Tibial nerve (tissue), 4 donors: ENCODE results near the gene PIGV. TPM values are rescaled to one million over a fixed set of nuclear protein-coding genes. Genes with fewer than 3 reads are reported as not detected.
"Not testable (repeated sequence)": the region's sequence is repeated elsewhere in the genome, so short reads cannot be mapped to it uniquely, and the experiment has no call there.

Experiments used
- DNase-seq, 2 donors: peaks; one replicate each; pipeline ENCODE4 v3.0.0-alpha.2; 2019; ENCODE audit warnings: low spot score in 2 of 2
- H3K27ac ChIP-seq, 4 donors: fragments of 200-600 bp; sonication (generic) in 3 of 4; one replicate each; pipeline ENCODE4 v1.5.1; 2017 to 2019; ENCODE audit warnings: mild to moderate bottlenecking in 1 of 4
- H3K27me3 ChIP-seq, 2 donors: fragments of 200-600 bp; sonication (generic) in 1 of 2; one replicate each; pipeline versions ENCODE4 v1.5.1 to v1.6.0; 2017 to 2019
- H3K36me3 ChIP-seq, 3 donors: fragments of 200-600 bp; sonication (generic); one replicate each; pipeline ENCODE4 v1.5.1; 2018 to 2019
- H3K4me1 ChIP-seq, 4 donors: fragments of 200-600 bp; sonication (generic) in 3 of 4; one replicate each; pipeline ENCODE4 v1.5.1; 2017 to 2019
- H3K4me3 ChIP-seq, 4 donors: fragments of 200-600 bp; sonication (generic) in 3 of 4; one replicate each; pipeline ENCODE4 v1.5.1; 2017 to 2019; ENCODE audit warnings: mild to moderate bottlenecking in 1 of 4, moderate library complexity in 1 of 4
- H3K9me3 ChIP-seq, 4 donors: fragments of 200-600 bp; sonication (generic) in 3 of 4; one replicate each; pipeline ENCODE4 v1.5.1; 2017 to 2019
- EP300 ChIP-seq, 2 donors: sonication (generic); formaldehyde crosslinking; IDR thresholded peaks; one replicate each; pipeline ENCODE4 v1.6.1; 2017; ENCODE audit warnings: antibody characterized with exemption in 2 of 2, mild to moderate bottlenecking in 1 of 2
- POLR2A ChIP-seq, 2 donors: fragments of 450-650 bp; IDR thresholded peaks; one replicate each; pipeline ENCODE4 v1.6.1; 2017; ENCODE audit warnings: antibody characterized with exemption in 2 of 2, mild to moderate bottlenecking in 2 of 2, moderate library complexity in 2 of 2
- WGBS, 2 donors: methylation state at CpG; one replicate each; pipeline ENCODE4 v1.1.5; 2018; 5-methylcytosine and 5-hydroxymethylcytosine counted together
- small RNA-seq: library from RNA; depleted of rRNA; stranded (forward); fragments of <200 nt; gene quantifications from one replicate; pipeline ENCODE3, GENCODE V24; 2016
- total RNA-seq, 4 donors: library from RNA; depleted of rRNA; stranded (reverse); fragments of >200 nt; gene quantifications; one replicate each; pipeline ENCODE4 v1.1.0, GENCODE V29; 2016
- TF ChIP-seq, protein P1 (sequence below), 5 experiments: fragments of 200-600 bp in 3 of 5; fragments of 450-650 bp in 2 of 5; sonication (generic) in 3 of 5; IDR thresholded peaks; one replicate each; pipeline ENCODE4 v1.5.1; 2016 to 2019; ENCODE audit warnings: antibody characterized with exemption in 5 of 5, mild to moderate bottlenecking in 3 of 5, moderate library complexity in 2 of 5

PIGV gene
- total RNA-seq, 4 donors from 2014 or later, result 9.3 to 22.2 (median 17.6) TPM

DNA sequence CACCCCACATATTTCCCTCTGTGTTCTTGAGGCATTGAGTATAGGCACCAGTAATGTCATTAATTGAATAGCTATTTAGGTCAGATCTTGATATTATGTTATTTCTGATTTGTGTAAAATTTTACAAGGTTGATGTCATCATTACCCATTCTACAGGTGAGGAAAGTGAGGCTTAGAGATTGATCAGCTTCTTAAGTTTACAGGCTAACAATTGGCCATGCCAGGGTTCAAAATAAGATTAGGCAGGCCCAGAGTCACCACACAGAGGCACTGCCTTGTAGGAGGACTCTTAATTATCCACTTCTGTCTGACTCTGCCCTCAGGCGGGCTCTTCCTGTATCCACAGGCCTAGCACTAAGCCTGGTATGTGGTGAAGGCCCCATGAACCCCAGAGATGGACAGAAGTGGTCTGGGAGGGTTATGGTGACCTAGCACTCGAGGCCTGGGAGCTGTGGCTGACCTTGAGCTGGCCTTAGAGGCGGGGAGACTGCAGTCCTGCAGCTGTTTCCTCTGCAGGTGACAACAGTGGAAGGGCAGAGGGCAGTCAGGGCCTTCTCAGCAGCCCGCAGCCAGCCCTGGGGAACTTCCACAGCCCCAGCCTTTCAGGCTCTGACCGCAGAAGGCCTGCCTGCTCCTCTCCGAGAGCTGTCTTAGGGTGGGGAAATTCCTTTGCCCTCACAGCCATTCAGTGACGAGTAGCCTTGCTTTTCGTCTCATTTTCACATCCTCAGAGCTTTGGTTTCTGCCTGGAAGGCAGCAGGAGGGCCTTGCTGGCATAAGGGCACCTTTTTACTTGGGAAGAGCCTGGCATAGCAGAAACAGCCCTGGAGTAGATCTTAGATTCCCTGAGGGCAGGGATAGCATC is 51.0 kb downstream of the PIGV start:
- peaks cover 0 to 11% (median 0%) of the 10 kb centered on the region in 4 donors for H3K4me1 ChIP-seq
- 54 to 60% methylated on average over 7 to 8 of the region's 8 CpGs for WGBS, 2 donors
- H3K27me3 ChIP-seq, result no peaks in the 10 kb centered on the region
- peak overlapping the region in 3 of 4 donors; percentile 18 to 53 (median 47) for H3K27ac ChIP-seq
- no peak overlapping the region for H3K4me3 ChIP-seq
- H3K36me3 ChIP-seq, result peaks cover 0 to 96% (median 18%) of the 10 kb centered on the region in 3 donors
- TF ChIP-seq, protein P1, sequence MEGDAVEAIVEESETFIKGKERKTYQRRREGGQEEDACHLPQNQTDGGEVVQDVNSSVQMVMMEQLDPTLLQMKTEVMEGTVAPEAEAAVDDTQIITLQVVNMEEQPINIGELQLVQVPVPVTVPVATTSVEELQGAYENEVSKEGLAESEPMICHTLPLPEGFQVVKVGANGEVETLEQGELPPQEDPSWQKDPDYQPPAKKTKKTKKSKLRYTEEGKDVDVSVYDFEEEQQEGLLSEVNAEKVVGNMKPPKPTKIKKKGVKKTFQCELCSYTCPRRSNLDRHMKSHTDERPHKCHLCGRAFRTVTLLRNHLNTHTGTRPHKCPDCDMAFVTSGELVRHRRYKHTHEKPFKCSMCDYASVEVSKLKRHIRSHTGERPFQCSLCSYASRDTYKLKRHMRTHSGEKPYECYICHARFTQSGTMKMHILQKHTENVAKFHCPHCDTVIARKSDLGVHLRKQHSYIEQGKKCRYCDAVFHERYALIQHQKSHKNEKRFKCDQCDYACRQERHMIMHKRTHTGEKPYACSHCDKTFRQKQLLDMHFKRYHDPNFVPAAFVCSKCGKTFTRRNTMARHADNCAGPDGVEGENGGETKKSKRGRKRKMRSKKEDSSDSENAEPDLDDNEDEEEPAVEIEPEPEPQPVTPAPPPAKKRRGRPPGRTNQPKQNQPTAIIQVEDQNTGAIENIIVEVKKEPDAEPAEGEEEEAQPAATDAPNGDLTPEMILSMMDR (IDR thresholded peaks at IDR 0.05), result no peak
- no peak for TF ChIP-seq POLR2A (IDR thresholded peaks at IDR 0.05)
- no peak for TF ChIP-seq EP300 (IDR thresholded peaks at IDR 0.05)
- no peak for DNase-seq
- no peaks in the 10 kb centered on the region for H3K9me3 ChIP-seq

DNA sequence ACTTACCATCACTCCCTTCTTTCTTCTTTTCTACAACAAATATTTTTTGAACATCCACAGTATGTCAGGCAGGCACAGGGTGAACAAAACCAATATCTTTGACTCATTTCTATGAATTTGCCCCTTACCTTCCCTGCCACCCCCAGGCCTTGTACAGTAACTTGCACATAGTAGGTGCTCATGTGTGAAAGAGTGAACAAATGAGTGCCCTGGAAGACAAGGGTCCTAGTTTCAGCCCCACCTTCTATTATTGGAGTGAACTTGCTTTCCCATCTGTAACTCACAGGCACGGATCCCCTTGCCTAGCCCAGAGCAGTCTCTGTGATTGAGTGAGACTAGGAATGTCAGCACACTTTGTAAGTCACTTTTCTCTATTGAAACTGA is 51.6 kb downstream of the PIGV start:
- TF ChIP-seq EP300 (IDR thresholded peaks at IDR 0.05) (no peak), POLR2A (IDR thresholded peaks at IDR 0.05) (no peak)
- TF ChIP-seq, protein P1 (IDR thresholded peaks at IDR 0.05), result no peak
- Histone ChIP-seq H3K4me1 (peaks cover 0 to 8% (median 0%) of the 10 kb centered on the region in 4 donors), H3K36me3 (peaks cover 0 to 96% (median 13%) of the 10 kb centered on the region in 3 donors), H3K9me3 (no peaks in the 10 kb centered on the region), H3K27ac (peak overlapping the region in 2 of 4 donors; percentile 47 to 53), H3K27me3 (no peaks in the 10 kb centered on the region), H3K4me3 (no peak overlapping the region)
- 90 to 96% methylated on average over 1 of the region's 1 CpG for WGBS, 2 donors
- no peak for DNase-seq

- no peaks in the 10 kb centered on the region for H3K9me3 ChIP-seq
- H3K27ac ChIP-seq, result no peak overlapping the region
- DNase-seq, result no peak
- H3K4me3 ChIP-seq, result no peak overlapping the region
- H3K36me3 ChIP-seq, result peaks cover 0 to 92% (median 8%) of the 10 kb centered on the region in 3 donors
- peaks cover 0 to 8% (median 0%) of the 10 kb centered on the region in 4 donors for H3K4me1 ChIP-seq
- TF ChIP-seq POLR2A (IDR thresholded peaks at IDR 0.05) (no peak), EP300 (IDR thresholded peaks at IDR 0.05) (no peak)
- TF ChIP-seq, protein P1 (IDR thresholded peaks at IDR 0.05), result no peak
- no peaks in the 10 kb centered on the region for H3K27me3 ChIP-seq
- 89 to 100% methylated on average over 5 to 6 of the region's 6 CpGs for WGBS, 2 donors
Observed at GRCh38 chr1:26839779-26840178, 52.0 kb downstream of the PIGV start.

GRCh38 chr1:26844424-26845196 is 56.9 kb downstream of the PIGV start:
- Histone ChIP-seq H3K27ac (no peak overlapping the region), H3K36me3 (peaks cover 0 to 74% (median 8%) of the 10 kb centered on the region in 3 donors), H3K9me3 (no peaks in the 10 kb centered on the region), H3K4me1 (peaks cover 0 to 19% (median 11%) of the 10 kb centered on the region in 4 donors), H3K27me3 (no peaks in the 10 kb centered on the region), H3K4me3 (no peak overlapping the region)
- WGBS, 2 donors, result 82% methylated on average over 13 of the region's 13 CpGs
- no peak for DNase-seq
- TF ChIP-seq, protein P1 (IDR thresholded peaks at IDR 0.05), result no peak
- TF ChIP-seq POLR2A (IDR thresholded peaks at IDR 0.05) (no peak), EP300 (IDR thresholded peaks at IDR 0.05) (no peak)

- not testable (repeated sequence) for DNase-seq, H3K9me3 ChIP-seq, H3K4me3 ChIP-seq, H3K27me3 ChIP-seq
- H3K4me1 ChIP-seq, result peaks cover 0 to 26% (median 15%) of the 10 kb centered on the region in 4 donors
- 86 to 87% methylated on average over 6 of the region's 6 CpGs for WGBS, 2 donors
- peak overlapping the region in 3 of 4 donors; percentile 75 to 89 (median 80) for H3K27ac ChIP-seq
- H3K36me3 ChIP-seq, result peaks cover 4 to 74% (median 16%) of the 10 kb centered on the region in 3 donors
Observed at GRCh38 chr1:26847826-26848225, 60.1 kb downstream of the PIGV start.

Small RNAs within 50 kb of the gene (small RNA-seq; reads per million reads assigned to genes)
- not detected for gene RN7SL165P

Other genes starting within 250 kb of the PIGV start
- gene ARID1A, start 91.9 kb upstream of the PIGV start, total RNA-seq, result 10 to 100 TPM; 49.6 to 90.0 (median 54.3) TPM
- 10 to 100 TPM in 2 of 4 donors, 1 to 10 TPM in 2; 9.2 to 13.5 (median 10.0) TPM for gene ZDHHC18, start 38.7 kb downstream of the PIGV start, total RNA-seq
- not detected for gene SFN, start 75.2 kb downstream of the PIGV start, total RNA-seq
- gene GPN2, start 102.3 kb downstream of the PIGV start, total RNA-seq, result 10 to 100 TPM in 3 of 4 donors, 1 to 10 TPM in 1; 7.9 to 14.7 (median 13.8) TPM
- 10 to 100 TPM in 3 of 4 donors, 1 to 10 TPM in 1; 7.8 to 26.1 (median 12.5) TPM for gene GPATCH3, start 112.5 kb downstream of the PIGV start, total RNA-seq
- not detected for gene NR0B2, start 126.0 kb downstream of the PIGV start, total RNA-seq
- 10 to 100 TPM; 47.9 to 60.9 (median 57.0) TPM for gene NUDC, start 133.8 kb downstream of the PIGV start, total RNA-seq
- not detected for gene KDF1, start 172.5 kb downstream of the PIGV start, total RNA-seq
- 10 to 100 TPM; 15.0 to 55.7 (median 52.4) TPM for gene TRNP1, start 205.7 kb downstream of the PIGV start, total RNA-seq
- gene TENT5B, start 224.9 kb downstream of the PIGV start, total RNA-seq, result 10 to 100 TPM; 11.7 to 36.3 (median 27.4) TPM